SK-N-SH treated with all-trans-retinoic acid at 6 μM for 48 hours (cell line): Measurements from ENCODE around the gene AGL.

Experiments used
- BACH2 ChIP-seq: fragments of 250-450 bp; sonication (Bioruptor Pico); IDR thresholded peaks from 2 replicates; pipeline ENCODE4 v1.9.0; 2021; ENCODE audit warnings: mild to moderate bottlenecking, borderline replicate concordance
- CSRNP3 ChIP-seq: fragments of 250-450 bp; sonication (Bioruptor Pico); IDR thresholded peaks from 2 replicates; pipeline ENCODE4 v1.5.1; 2021; ENCODE audit warnings: mild to moderate bottlenecking, moderate library complexity
- PATZ1 ChIP-seq: fragments of 250-450 bp; sonication (Bioruptor Pico); IDR thresholded peaks from 2 replicates; pipeline ENCODE4 v1.8.0; 2020; ENCODE audit warnings: mild to moderate bottlenecking, moderate library complexity, borderline replicate concordance
- TCF4 ChIP-seq: fragments of 250-450 bp; sonication (Bioruptor Pico); IDR thresholded peaks from 2 replicates; pipeline ENCODE4 v1.8.0; 2021; ENCODE audit warnings: mild to moderate bottlenecking, moderate library complexity, borderline replicate concordance
- ZFP30 ChIP-seq: fragments of 450-650 bp; formaldehyde crosslinking; IDR thresholded peaks from 2 replicates; pipeline ENCODE4 v1.5.0; 2022; ENCODE audit warnings: mild to moderate bottlenecking, moderate library complexity

- TF ChIP-seq BACH2 (no peak), ZFP30 (CRISPR knock-in tag) (no peak), CSRNP3 (CRISPR knock-in tag) (no peak), TCF4 (CRISPR knock-in tag) (no peak), PATZ1 (no peak)
Observed at GRCh38 chr1:99858286-99858685, 8.1 kb downstream of the AGL start.
